ENCODE results near the gene OXER1.

- TF ChIP-seq, protein P1, sequence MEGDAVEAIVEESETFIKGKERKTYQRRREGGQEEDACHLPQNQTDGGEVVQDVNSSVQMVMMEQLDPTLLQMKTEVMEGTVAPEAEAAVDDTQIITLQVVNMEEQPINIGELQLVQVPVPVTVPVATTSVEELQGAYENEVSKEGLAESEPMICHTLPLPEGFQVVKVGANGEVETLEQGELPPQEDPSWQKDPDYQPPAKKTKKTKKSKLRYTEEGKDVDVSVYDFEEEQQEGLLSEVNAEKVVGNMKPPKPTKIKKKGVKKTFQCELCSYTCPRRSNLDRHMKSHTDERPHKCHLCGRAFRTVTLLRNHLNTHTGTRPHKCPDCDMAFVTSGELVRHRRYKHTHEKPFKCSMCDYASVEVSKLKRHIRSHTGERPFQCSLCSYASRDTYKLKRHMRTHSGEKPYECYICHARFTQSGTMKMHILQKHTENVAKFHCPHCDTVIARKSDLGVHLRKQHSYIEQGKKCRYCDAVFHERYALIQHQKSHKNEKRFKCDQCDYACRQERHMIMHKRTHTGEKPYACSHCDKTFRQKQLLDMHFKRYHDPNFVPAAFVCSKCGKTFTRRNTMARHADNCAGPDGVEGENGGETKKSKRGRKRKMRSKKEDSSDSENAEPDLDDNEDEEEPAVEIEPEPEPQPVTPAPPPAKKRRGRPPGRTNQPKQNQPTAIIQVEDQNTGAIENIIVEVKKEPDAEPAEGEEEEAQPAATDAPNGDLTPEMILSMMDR (IDR thresholded peaks at IDR 0.05; ENCODE audit: low read depth, low read length, poor library complexity, severe bottlenecking): no peak
- no peak for TF ChIP-seq EZH2phosphoT487 (IDR thresholded peaks at IDR 0.05; ENCODE audit: borderline replicate concordance, low read length)
Measured at GRCh38 chr2:42808301-42808700, 44.4 kb upstream of the OXER1 start.
